ENCODE results near the gene SLC4A5.
A peak's percentile ranks its signal among the peaks of the same experiment; 100 is the strongest.

DNA sequence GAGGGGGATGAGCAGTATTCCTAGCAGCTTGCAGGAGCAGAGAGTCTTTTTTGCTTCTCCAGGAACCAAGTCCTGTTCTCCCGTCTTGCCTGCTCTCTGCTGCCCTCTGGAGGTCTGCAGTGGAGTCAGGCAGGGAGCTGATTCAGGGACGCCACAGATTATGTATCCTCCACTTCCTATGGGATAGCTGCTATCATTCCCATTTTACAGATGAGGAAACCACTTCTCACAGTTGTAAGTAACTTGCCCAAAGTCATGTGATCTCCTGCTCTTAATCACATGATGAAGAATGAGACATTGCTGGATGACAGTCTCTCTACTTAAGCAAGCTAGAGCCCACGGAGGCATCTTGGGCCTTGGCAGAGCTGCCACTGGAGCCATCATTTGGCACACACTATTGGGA lies 8.3 kb downstream of the SLC4A5 start:
- TF ChIP-seq, protein P1, sequence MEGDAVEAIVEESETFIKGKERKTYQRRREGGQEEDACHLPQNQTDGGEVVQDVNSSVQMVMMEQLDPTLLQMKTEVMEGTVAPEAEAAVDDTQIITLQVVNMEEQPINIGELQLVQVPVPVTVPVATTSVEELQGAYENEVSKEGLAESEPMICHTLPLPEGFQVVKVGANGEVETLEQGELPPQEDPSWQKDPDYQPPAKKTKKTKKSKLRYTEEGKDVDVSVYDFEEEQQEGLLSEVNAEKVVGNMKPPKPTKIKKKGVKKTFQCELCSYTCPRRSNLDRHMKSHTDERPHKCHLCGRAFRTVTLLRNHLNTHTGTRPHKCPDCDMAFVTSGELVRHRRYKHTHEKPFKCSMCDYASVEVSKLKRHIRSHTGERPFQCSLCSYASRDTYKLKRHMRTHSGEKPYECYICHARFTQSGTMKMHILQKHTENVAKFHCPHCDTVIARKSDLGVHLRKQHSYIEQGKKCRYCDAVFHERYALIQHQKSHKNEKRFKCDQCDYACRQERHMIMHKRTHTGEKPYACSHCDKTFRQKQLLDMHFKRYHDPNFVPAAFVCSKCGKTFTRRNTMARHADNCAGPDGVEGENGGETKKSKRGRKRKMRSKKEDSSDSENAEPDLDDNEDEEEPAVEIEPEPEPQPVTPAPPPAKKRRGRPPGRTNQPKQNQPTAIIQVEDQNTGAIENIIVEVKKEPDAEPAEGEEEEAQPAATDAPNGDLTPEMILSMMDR (conservative IDR thresholded peaks at IDR 0.05; ENCODE audit: low read depth, low read length) = peak; percentile 89
- no peak for TF ChIP-seq EZH2 (IDR thresholded peaks at IDR 0.05; ENCODE audit: borderline replicate concordance, low read depth, low read length, poor library complexity, severe bottlenecking)

Data from A673 (cell line).